Measurements from ENCODE around the gene ATG14. TPM values are rescaled to one million over a fixed set of nuclear protein-coding genes. Genes with fewer than 3 reads are reported as not detected.
"Not testable (repeated sequence)": the region's sequence is repeated elsewhere in the genome, so short reads cannot be mapped to it uniquely, and the experiment has no call there.

Gene ATG14
- total RNA-seq, 2 donors from 2014 or later, result 12.5 to 21.9 TPM

DNA sequence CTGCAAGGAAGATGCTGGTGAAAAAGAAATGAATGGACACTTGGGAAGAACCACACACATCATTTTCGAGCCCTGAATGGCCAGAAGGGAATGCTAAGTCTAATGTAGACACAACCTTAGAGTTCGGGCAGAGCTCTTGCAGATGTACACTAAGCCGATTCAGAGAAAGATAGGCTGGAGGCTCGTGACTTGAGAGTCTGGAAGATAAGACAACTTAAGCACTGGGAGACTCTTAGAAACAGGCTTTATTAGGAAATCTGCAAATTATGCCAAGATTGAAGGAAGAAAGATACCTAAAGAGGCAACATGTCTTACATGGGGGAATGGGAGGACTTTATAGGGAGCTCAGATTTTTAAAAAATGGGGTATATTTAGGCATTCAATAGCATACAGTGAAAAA, 15.3 kb upstream of the ATG14 start:
- no peak for TF ChIP-seq POLR2AphosphoS5 (IDR thresholded peaks at IDR 0.05)
- H3K4me3 ChIP-seq, result no peak overlapping the region
- no peak for DNase-seq (ENCODE audit: low spot score)
- intact Hi-C loops (cut with DNase I), result no loop called here
- H3K4me1 ChIP-seq (replicated peaks), result no peaks in the 10 kb centered on the region
- 49% methylated on average over 4 of the region's 4 CpGs for WGBS
- H3K9me3 ChIP-seq, result no peaks in the 10 kb centered on the region
- no peak overlapping the region for H3K27ac ChIP-seq
- H3K36me3 ChIP-seq, result no peaks in the 10 kb centered on the region
- no peaks in the 10 kb centered on the region for H3K27me3 ChIP-seq (replicated peaks; ENCODE audit: insufficient read depth)

DNA sequence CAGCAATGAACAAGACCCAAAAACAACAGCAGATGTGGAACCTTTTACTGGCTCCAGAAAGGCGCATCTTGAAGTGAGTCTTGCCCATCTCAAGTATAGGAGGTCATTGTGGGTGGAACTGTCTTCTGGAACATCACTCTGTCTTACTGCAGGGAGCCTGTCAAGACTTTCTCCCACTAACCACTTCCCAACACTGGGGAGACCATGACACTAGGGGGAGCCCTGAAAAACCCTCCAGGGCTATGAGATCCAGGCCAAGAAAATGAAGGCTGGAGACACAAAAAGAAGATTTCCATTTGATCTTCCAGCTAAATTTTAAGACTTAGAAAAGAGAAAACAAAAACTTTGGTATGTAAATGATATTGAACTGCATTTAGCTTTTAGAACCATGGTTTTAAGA, 13.5 kb upstream of the ATG14 start:
- DNase-seq (ENCODE audit: low spot score), result no peak
- TF ChIP-seq, protein P1, sequence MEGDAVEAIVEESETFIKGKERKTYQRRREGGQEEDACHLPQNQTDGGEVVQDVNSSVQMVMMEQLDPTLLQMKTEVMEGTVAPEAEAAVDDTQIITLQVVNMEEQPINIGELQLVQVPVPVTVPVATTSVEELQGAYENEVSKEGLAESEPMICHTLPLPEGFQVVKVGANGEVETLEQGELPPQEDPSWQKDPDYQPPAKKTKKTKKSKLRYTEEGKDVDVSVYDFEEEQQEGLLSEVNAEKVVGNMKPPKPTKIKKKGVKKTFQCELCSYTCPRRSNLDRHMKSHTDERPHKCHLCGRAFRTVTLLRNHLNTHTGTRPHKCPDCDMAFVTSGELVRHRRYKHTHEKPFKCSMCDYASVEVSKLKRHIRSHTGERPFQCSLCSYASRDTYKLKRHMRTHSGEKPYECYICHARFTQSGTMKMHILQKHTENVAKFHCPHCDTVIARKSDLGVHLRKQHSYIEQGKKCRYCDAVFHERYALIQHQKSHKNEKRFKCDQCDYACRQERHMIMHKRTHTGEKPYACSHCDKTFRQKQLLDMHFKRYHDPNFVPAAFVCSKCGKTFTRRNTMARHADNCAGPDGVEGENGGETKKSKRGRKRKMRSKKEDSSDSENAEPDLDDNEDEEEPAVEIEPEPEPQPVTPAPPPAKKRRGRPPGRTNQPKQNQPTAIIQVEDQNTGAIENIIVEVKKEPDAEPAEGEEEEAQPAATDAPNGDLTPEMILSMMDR (IDR thresholded peaks at IDR 0.05), result no peak
- no peak for TF ChIP-seq POLR2A (IDR thresholded peaks at IDR 0.05)
- TF ChIP-seq POLR2AphosphoS5 (IDR thresholded peaks at IDR 0.05), result no peak
- Histone ChIP-seq H3K4me1 (replicated peaks) (no peaks in the 10 kb centered on the region), H3K4me3 (no peak overlapping the region), H3K36me3 (no peaks in the 10 kb centered on the region), H3K27ac (no peak overlapping the region), H3K9me3 (no peaks in the 10 kb centered on the region), H3K27me3 (replicated peaks; ENCODE audit: insufficient read depth) (no peaks in the 10 kb centered on the region)
- WGBS, result 82% methylated on average over 1 of the region's 1 CpG
- intact Hi-C loops (cut with DNase I), result no loop called here

DNA sequence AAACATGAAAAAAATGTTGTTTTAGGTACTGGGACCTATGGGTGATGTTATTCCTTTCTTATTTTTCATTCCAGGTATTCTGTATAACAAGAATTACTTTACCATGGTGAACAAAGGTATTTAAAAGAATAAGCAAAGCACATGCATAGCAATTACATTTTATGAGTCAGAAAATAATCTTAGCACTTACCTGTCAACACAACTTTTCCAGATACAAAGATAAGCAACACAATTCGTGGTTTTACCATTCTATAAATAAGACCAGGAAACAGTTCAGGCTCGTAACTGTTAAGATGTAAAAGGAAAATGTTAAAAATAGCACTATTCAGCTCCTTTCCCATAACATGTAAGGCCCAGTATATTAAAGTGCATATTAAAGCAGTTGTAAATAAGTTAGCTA, 12.3 kb upstream of the ATG14 start:
- H3K36me3 ChIP-seq, result no peaks in the 10 kb centered on the region
- no peak for DNase-seq (ENCODE audit: low spot score)
- intact Hi-C loops (cut with DNase I), result no loop called here
- no peaks in the 10 kb centered on the region for H3K9me3 ChIP-seq
- H3K27me3 ChIP-seq (replicated peaks; ENCODE audit: insufficient read depth), result no peaks in the 10 kb centered on the region
- no peak overlapping the region for H3K4me3 ChIP-seq
- H3K4me1 ChIP-seq (replicated peaks), result no peaks in the 10 kb centered on the region
- no peak overlapping the region for H3K27ac ChIP-seq
- TF ChIP-seq POLR2AphosphoS5 (IDR thresholded peaks at IDR 0.05) (no peak), POLR2A (IDR thresholded peaks at IDR 0.05) (no peak)
- TF ChIP-seq, protein P1 (IDR thresholded peaks at IDR 0.05), result no peak
- WGBS, result 13% methylated on average over 2 of the region's 2 CpGs

DNA sequence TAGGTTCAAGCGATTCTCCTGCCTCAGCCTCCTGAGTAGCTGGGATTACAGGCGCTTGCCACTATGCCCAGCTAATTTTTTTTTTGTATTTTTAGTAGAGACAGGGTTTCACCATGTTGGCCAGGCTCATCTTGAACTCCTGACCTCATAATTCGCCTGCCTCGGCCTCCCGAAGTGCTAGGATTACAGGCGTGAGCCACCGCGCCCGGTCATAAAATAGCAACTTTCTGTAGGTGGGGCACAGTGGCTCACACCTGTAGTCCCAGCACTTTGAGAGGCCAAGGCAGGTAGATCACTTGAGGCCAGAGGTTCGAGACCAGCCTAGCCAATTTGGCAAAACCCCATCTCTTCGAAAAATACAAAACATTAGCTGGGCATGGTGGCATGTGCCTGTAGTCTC, 10.7 kb upstream of the ATG14 start:
- WGBS, result 89% methylated on average over 11 of the region's 11 CpGs
- intact Hi-C loops (cut with DNase I), result not testable (repeated sequence)

DNA sequence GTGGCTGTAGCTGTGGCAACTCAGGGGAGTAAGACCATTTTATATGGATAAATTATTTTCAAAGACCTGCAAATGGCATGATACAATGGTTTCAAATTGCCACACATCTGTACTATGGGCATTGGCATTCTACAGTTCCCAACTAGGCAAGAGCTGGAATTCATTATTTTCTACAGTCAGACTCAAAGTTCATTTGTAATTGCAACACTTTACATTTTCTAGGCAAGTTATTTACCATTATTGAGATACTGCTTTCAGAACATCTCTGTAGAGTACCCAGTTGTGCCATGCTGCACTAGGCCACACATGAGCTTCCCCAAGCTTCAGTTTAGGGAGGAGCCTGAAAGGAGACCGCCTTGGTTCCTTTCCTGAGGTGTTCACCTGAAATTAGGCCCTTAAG, 8.0 kb upstream of the ATG14 start:
- DNase-seq (ENCODE audit: low spot score), result no peak
- no peak overlapping the region for H3K27ac ChIP-seq
- no peaks in the 10 kb centered on the region for H3K9me3 ChIP-seq
- intact Hi-C loops (cut with DNase I), result loop anchor here (10.0 kb wide), 1 partner anchor 145 kb away; the partner anchor contains the start of gene FBXO34
- no peak overlapping the region for H3K4me3 ChIP-seq
- H3K36me3 ChIP-seq, result no peaks in the 10 kb centered on the region
- 90% methylated on average over 1 of the region's 1 CpG for WGBS
- no peaks in the 10 kb centered on the region for H3K27me3 ChIP-seq (replicated peaks; ENCODE audit: insufficient read depth)
- H3K4me1 ChIP-seq (replicated peaks), result no peaks in the 10 kb centered on the region
- no peak for TF ChIP-seq POLR2A (IDR thresholded peaks at IDR 0.05)
- TF ChIP-seq, protein P1 (IDR thresholded peaks at IDR 0.05), result no peak
- TF ChIP-seq POLR2AphosphoS5 (IDR thresholded peaks at IDR 0.05), result no peak

More for the DNA sequence above, 10.7 kb upstream of the ATG14 start:
- not testable (repeated sequence) for H3K9me3 ChIP-seq; H3K4me3 ChIP-seq; DNase-seq (ENCODE audit: low spot score); H3K27ac ChIP-seq; H3K36me3 ChIP-seq; H3K27me3 ChIP-seq (replicated peaks; ENCODE audit: insufficient read depth); H3K4me1 ChIP-seq (replicated peaks)

DNA sequence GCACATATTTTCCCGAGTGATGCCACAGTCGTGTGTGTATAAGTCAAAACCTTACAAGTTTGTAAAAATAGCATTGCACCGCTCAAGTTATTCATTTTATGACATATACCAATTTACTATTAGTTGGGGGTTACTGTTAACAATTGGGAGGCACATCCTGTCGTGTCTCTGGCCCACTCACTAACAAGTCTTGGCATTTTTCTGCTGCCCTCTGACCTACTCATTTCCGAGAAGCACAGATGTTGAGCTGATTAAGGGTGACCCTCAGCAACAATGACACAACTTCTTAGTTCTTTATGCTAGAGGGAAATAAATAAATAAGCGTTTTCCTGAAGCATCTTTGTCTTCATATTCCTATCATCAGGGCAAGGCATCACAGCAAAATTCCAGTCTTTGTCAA, 6.8 kb upstream of the ATG14 start:
- TF ChIP-seq POLR2AphosphoS5 (IDR thresholded peaks at IDR 0.05), result no peak
- TF ChIP-seq POLR2A (IDR thresholded peaks at IDR 0.05), result no peak
- TF ChIP-seq, protein P1 (IDR thresholded peaks at IDR 0.05), result no peak
- no peak overlapping the region for H3K27ac ChIP-seq
- no peak overlapping the region for H3K4me3 ChIP-seq
- intact Hi-C loops (cut with DNase I), result loop anchor here (10.0 kb wide), 1 partner anchor 144 kb away; the partner anchor contains the start of gene FBXO34
- DNase-seq (ENCODE audit: low spot score), result no peak
- WGBS, result 62% methylated on average over 6 of the region's 6 CpGs
- no peaks in the 10 kb centered on the region for H3K4me1 ChIP-seq (replicated peaks)
- H3K36me3 ChIP-seq, result no peaks in the 10 kb centered on the region
- H3K27me3 ChIP-seq (replicated peaks; ENCODE audit: insufficient read depth), result no peaks in the 10 kb centered on the region
- no peaks in the 10 kb centered on the region for H3K9me3 ChIP-seq

Measured in prostate gland (tissue), 2 donors.